Measurements from ENCODE around the gene AFAP1L1.

AFAP1L1 gene

DNA sequence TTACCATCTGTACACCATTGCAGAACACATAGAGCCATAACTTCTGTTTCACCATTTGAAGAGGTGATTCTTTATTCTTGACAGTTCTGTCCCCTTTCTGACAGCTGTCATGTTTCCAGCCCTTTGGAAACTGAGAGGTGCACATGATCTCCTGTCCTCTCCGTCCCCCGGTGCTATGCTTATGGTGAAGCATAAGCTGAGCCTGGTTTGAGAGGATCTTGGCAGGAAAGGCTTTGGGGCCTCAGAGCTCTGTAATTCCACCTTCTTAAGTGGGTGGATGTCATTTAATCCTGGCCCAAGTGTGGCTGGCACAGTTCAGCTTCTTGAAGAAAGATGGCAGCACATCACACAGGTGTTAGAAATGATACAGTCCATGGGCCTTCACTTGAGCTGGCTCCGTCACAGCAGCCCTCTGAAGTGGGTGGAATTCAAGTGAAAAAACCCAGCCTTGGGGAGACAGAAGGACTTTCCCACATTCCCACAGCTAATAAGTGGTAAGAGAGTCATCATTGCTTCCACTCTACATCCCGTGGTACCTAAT, 43.0 kb downstream of the AFAP1L1 start:
- DNase-seq (ENCODE audit: low spot score): no peak

DNA sequence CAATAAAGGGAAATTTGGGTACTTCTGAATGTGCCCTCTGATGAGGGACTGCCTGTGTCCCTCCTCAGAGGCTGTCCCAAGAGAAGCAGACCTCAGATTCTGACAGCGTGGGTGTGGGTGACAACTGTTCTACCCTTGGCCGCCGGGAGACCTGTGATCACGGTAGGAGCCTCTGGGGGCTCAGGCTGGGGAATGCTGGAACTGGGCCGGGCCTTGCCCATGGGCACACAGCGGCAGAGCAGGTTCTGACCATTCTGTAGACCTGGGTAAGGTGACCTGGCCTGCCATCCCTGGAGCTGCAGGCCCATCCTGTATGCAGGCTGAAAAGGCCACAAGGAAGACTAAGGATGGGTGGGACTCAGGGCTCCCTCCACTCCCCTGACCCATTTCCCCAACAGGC, 44.1 kb downstream of the AFAP1L1 start:
- DNase-seq (ENCODE audit: low spot score): no peak

DNA sequence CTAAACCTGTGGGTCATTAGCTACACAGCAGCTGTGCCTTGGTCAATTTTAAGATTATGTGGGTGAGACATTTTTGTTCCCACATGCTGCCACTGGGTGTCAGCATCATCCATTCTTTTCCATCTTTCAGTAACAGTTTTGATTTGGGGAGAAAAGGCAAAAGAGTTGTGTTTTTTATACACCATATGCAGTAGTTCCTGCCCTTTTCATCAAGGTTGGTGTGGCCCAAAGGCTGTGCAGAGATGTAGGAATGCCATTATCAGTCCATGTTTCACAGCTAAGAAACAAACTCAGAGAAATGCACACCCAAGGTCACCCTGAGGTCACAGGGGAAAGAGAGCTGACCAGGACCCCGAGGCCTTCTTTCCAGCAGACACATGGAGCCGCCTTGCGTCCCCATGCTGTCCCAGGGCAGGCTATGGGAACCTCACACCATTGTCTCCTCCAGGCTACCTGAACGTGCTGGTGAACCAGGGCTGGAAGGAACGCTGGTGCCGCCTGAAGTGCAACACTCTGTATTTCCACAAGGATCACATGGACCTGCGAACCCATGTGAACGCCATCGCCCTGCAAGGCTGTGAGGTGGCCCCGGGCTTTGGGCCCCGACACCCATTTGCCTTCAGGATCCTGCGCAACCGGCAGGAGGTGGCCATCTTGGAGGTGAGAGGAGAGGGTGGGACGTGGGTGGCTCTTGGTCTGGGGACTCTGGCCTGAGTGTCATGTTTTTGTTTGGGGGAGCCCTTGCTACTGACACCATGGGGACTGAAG, 45.8 kb downstream of the AFAP1L1 start:
- DNase-seq (ENCODE audit: low spot score): peak; percentile 62

DNA sequence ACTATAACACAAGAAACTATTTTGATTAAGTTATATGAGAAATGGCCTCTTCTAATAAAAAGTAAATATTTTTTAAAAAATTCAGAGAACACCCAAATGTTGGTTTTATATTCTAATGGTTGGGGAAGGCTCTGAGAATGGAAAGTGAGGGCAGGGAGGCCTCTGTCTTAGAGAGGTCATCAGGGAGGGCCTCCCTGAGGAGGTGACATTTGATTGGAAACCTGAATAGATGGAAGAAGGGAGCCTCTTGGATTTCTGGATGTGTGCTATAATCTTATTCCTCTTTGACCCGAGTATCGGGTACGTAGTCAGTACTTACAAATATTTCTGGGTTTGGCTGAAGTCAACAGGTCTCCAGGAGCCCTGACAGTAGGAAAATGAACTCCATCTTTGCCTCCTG, 47.5 kb downstream of the AFAP1L1 start:
- DNase-seq (ENCODE audit: low spot score): no peak

DNA sequence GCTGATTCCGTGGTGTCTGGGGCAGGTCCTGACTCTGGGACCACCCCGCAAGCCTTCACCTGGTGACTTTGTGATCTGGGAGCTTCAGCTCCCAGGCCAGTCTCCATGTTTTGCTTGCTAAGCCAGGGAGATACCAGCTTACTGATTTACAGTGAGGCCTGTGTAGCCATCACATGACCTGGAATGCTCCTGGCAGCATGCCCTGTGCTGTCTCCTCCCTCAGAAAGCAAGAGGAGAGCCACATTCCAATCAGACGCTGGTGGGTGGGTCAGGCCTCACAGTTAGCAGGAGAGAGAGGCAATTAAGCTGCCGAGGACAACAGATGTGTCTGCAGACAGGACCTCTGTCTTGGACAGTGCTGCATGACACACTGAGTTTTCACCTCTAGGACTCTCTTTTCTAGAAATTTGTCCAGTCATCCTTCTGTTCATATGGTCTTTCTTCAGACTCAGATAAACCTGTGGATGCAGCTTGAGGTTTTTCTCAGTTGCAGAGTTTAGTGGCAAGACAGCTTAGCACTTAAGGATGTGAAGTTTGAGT, 49.2 kb downstream of the AFAP1L1 start:
- DNase-seq (ENCODE audit: low spot score): peak; percentile 67

DNA sequence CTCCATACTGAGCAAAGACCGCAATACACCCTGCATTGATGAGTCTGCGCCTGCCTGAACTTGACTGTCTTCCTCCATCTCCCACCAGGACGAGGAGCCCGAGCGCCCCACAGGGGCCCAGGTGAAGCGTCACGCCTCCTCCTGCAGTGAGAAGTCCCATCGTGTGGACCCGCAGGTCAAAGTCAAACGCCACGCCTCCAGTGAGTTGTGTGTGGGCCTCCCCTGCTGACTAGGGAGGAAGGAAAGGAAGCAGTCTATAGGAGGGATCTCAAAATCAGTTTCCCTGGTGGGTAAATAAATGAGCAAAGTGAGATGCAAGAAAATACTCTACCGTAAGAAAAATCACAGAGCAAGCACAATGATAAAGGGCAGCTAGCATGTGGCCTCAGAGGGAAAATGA, 50.9 kb downstream of the AFAP1L1 start:
- no peak for DNase-seq (ENCODE audit: low spot score)

DNA sequence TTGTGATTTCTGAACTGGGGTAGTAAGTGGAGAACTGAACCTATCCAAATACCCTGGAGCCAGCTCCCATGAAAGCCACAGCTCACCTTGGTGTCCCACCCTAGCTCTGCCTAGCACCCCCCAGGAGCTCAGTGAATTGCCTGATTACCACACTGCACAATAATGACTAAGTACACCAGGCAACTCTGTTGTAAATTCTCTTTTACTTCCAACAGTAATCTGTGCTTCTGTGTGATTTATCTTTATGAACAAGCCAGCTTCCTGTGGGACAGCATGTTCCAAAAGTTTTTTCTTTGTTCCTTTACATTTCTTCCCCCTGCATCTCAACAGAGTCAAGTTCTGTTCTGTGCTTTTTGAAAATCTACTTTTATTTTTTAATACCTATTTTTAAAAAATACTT, 51.6 kb downstream of the AFAP1L1 start:
- no peak for DNase-seq (ENCODE audit: low spot score)

DNA sequence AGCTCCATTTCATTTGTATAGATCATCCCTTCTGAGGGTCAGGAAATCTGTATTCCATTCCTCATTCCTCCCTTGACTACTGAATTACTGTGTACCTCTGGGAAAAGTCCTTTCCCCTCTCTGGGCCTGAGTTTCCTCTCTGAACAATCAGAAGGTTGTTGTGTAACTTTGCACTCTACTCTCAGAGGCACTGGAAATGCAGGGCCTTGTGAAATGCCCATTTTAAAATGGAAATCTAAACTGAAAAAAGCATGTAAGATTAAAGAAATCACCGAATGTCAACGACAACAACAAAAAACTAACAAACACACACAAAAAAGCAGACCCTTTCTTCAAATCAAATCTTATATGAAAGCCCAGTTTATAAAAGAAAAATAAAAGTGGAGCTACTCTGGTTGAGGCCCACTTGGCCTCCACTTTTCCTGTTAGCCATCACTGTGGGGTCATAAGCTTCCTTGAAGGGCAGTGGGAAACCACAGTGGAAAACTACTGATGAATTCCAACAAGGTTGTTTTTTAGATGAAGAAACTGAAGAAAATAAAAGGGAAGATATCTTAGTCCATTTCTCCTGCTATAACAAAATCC, 52.1 kb downstream of the AFAP1L1 start:
- DNase-seq (ENCODE audit: low spot score): no peak

DNA sequence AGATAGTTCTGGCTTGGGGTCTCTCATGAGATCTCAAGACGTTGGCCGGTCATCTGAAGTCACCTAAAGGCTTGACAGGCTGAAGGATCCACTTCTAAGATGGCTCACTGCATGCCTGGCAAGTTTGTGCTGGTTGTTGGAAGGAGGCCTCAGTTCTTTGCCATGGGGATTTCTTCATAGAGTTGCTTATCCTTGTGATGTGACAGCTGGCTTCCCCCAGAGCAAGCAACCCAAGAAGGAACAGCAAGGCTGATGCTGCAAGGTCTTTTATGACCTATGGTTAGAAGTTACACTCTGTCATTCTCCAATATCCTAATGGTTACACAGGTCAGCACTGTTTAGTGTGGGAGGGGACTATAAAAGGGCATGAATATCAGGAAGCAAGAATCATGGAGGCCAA, 53.0 kb downstream of the AFAP1L1 start:
- no peak for DNase-seq (ENCODE audit: low spot score)

DNA sequence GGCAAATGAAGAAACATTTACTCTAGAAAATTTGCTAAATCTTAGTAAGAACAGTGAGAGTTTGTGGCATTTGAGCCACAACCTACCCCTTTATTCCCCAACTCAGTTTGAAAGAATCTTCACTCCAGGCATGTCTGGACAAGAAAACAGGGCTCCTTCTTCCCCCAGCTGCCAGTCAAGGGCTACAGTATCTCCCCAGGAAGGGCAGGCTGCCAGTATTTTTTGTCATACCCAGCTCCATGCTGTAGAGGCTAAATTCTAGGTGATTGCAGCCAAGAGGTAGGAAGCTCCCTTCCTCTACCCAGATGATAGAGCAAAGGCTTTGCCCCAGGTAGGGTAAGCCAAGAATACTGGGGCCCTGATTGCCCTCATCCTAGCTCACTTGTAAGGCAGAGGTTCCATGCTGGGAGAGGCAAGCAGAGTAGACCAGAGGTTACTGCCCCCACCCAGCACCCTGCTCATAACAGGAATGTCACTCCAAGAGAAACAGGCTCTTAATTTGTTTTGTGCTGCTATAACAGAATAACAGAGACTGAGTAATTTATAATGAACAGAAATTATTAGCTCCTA, 53.6 kb downstream of the AFAP1L1 start:
- no peak for DNase-seq (ENCODE audit: low spot score)

DNA sequence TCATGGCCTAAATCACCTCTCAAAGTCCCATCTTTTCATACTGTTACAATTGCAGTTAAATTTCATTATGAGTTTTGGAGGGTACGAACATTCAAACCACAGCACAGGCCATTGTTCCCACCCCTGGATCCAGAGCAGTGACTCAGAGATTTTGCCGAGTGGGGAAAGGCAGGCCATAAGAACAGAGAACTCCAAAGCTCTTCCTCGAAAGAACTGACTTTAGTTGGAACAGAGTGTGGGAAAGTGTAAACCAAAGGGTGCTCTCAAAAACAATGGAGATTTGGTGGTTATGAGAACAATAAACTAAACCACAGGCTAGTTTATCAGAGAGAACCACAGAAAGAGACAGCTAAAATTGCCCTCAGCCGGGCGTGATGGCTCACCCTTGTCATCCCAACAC, 54.2 kb downstream of the AFAP1L1 start:
- DNase-seq (ENCODE audit: low spot score): no peak

DNA sequence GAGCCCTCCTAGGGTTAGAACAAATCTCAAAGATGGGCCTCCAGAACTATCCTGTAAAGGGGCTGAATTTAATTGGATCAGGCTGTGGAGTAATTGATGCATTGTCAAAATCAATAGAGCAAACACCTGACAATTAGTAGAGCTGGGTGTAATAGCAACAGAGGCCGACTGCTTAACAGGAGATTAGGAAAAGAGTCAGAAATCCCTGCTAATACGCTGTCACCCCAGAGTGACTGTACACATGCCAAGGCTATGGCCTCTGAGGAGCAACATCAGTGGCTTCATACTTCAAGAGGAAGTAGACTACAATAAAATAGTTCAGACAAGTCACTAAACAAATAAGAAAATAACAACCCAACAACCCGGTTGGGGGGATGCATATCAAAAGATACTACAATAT, 55.0 kb downstream of the AFAP1L1 start:
- no peak for DNase-seq (ENCODE audit: low spot score)

DNA sequence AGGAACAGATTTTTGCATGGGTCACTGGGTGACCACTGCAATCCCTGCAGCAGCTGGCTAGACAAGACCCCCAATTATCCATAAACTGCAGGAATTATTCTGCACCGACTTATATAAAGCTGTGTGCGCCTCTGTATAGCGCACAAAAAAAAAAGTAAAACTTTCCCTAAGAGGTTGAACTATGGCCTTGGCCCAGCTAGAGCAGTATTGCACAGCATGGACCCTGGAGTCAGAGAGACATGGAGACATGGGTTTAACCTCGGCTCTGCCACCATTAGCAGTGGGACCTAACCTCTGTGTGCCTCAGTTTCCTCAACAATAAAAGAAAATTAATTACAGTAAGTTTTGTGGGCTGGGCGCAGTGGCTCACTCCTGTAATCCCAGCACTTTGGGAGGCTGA, 56.5 kb downstream of the AFAP1L1 start:
- no peak for DNase-seq (ENCODE audit: low spot score)

DNA sequence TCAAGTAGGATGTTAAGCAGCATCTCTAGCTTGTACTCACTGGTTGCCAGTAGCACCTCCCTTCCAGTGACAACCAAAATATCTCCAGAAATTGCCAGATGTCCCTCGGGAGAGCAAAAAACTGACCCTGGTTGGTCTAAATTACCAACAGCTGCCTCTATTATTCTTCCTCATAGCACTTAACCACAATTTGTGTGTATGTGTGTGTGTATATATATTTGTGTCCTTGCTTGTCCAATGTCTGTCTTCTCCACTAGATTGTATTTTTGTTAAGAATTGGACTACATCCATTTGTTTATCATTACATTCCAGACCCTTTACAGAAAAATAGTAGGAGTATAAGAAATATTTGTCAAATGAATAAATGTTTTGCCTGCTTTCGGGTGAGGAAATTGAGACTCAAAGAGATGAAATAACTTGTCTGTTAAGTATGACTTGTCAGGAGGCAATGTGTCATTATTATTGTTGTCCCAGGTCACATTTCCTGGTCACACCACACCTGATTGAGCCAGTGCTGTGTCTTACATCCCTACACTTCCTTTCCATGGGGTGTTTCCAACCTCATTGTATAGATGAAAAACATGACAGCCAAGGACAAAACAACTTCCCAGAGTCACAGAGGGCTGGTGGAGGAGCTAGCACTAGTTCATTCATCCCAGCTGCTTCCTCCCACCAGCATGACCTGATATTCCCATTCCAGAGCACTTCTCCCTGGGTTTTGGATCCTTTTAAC, 62.2 kb downstream of the AFAP1L1 start:
- no peak for DNase-seq (ENCODE audit: low spot score)

DNA sequence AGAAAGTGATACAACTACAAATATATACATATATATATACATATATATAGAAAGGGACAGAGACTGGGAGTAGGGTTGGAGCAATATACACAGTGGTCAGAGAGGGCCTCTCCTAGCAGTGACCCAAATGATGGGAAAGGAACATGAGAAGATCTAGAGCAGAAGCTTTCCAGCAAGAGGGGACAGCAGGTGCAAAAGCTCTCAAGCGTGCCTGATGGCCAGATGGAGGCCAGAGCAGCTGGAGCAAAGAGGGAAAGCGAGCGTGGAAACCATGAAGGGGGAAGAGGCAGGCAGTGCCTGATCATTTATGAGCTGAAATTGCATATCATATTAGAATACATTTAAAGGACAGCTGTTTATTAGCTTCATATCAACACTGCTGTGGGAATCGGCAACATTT, 66.1 kb downstream of the AFAP1L1 start:
- no peak for DNase-seq (ENCODE audit: low spot score)

DNA sequence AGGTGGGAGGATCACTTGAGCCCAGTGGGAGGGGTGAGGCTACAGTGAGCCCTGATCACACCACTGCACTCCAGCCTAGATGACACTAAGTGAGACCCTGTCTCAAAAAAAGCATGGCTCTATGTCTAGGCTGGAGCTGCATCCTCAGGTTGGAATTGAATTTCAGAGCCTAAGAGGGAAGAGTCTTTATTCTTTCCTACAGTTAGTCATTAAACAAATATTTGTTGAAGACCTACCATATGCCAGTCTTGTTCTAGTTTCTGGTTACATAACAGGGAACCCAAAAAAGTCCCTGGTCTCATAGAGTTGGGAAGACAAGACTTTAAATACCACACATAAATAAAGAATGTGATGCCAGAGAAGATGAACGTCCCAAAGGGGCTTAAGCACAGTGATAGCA, 66.7 kb downstream of the AFAP1L1 start:
- no peak for DNase-seq (ENCODE audit: low spot score)

DNA sequence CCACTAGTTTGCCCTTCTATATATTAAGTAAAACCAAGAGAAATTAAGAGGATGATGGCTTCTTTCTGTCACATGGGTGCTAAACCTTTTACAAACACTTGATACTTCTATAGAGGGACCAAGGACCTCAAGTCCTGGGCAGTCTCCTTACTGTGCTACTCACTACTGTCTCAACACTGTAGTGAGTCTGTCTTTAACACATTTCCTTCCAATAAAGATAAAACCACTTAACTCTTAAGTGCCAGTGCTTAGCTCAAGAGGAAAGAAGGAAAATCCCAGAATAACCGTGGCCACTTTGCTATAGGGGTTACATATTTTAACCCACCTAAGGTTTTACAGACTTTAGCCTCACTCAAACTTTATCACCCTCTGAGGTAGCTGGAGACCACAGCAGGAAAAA, 69.3 kb downstream of the AFAP1L1 start:
- DNase-seq (ENCODE audit: low spot score): no peak

DNA sequence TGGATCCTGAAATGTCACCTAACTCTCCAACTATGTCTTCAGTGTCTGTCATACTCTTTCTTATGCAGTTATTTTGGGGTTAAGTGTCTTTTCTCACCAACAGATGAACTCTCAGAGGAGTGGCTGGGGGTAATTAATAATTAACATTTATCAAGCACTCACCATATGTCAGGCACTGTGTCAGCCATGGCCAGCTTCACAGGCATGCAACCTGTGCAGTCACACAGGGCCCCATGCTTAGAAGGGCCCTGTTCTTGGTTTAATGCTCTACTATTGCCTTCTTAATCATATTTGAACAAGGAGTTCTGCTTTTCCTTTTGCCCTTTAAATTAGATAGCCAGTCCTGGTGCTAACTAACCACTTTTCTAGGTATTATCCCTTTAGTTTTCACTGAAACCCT, 70.2 kb downstream of the AFAP1L1 start:
- no peak for DNase-seq (ENCODE audit: low spot score)

DNA sequence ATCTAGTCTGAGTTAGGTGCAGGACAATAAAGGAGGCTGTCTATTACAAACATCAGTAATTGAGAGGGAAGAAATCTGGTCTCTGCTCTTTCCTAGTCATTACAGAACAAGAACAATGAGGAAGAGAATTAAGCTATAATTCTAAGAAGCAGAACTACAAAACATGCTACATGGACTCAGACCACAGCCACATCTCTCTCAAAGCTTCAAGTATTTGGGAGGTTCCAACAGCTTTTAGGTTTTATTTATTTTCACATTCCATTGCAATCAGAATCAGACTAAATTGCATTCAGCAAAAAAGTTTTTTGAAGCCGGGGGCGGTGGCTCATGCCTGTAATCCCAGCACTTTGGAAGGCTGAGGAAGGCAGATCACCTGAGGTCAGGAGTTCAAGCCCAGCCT, 72.5 kb downstream of the AFAP1L1 start:
- DNase-seq (ENCODE audit: low spot score): no peak

DNA sequence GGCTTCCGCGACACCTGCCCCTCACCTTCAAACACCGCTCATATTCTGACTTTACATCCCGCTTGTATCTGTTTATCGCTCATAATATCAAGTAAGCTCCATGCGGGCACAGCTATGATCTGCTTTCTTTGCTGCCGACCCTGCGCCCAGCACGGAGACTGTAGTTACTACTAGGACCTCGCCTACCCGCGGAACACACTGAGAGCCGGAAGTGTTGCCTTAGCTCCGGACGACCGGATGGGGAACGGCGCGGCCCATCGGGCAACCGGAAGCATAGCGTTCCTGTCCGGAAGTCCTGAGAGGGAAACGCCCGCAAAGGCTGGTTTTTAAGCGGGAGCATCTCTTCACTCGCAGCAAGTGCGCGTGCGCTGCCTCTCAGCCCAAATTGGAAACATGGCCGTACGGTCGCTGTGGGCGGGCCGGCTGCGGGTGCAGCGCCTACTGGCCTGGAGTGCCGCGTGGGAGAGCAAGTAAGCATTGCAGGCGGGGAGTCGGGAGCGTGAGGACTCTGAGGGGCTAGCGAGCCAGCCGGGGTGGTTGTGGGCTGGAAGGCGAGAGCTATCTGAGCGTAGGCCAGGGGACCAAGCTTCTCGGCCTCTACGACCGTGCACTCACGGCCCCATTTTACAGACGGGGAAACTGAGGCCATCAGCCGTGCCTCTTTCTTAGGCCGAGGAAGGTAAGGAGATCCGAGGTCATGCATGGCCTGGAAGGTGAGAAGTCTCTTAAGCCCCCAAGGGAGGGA, 73.7 kb downstream of the AFAP1L1 start, which contains the start of gene GRPEL2:
TSS of gene GRPEL2 (plus strand) at position 353 of the 745 bp plus-strand sequence. CDS start at position 394, 41 bp downstream.
- DNase-seq (ENCODE audit: low spot score): peak; percentile 96

DNA sequence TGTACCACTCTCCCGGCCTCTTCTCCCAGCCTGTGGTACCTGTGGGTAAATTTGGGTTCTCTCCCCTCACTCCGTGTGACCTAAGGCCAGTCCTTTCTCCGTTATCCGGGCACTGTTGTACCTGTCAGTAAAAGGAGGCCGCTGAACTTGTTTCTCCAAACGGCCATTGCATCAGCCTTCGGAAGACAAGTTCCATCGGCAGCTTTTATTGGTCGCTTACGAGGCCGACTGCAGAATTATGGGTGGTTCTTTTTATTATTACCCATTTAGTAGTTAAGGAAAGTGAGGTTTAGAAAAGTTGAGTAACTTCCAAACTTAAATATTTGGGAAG, 74.2 kb downstream of the AFAP1L1 start:
- peak; percentile 22 for DNase-seq (ENCODE audit: low spot score)

DNA sequence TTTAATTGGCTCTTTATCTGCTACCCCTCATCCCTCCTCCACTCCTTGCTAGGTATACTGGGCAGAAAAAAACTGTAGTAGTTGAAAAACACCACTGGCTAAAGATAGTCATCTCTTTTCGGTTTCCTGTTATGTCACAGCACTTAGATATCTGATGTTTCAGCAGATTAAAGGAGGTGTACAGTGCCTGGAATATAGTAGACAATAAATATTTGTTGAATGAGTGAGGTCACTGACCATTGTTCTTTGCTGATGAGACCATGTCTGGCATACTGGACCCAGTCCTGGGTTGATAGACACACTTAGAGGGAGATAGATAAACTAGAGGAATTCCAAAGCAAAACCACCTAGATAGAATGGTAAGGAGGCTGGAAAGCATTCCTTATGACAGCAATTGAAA, 76.9 kb downstream of the AFAP1L1 start:
- no peak for DNase-seq (ENCODE audit: low spot score)
